HCT116 (cell line): ENCODE data around the gene S100A13. TPM values are rescaled to one million over a fixed set of nuclear protein-coding genes. Genes with fewer than 3 reads are reported as not detected.

ENCODE experiments used
- ATAC-seq: fragments of 200-7000 bp; cut with Tn5 transposase; 2 replicates; pipeline ENCODE4 v1.9.1; 2020; ENCODE audit warnings: mild to moderate bottlenecking, moderate library complexity
- BruUV-seq: library from RNA; stranded (reverse); fragments of 400-500 nt; replicated peaks from 2 replicates; lab custom pipeline; 2021; lab: Mats Ljungman, UMichigan
- CTCF ChIA-PET: fragments of 300-600 bp; sonication (Branson Sonifier 250); formaldehyde crosslinking; loops from one replicate; lab custom pipeline; 2021; ENCODE audit warnings: antibody characterized with exemption; lab: Charles Lee
- POLR2A ChIA-PET: fragments of 300-600, 350-600 bp; sonication (Branson Sonifier 250); formaldehyde crosslinking; loops from one replicate; lab custom pipeline; 2021; ENCODE audit warnings: antibody characterized with exemption; lab: Charles Lee
- RAD21 ChIA-PET, 2 experiments: fragments of 300-600 bp; sonication (Branson Sonifier 250); formaldehyde crosslinking; loops; one replicate each; lab custom pipeline; 2023; ENCODE audit warnings: low total read pairs in 2 of 2; ENCODE audit not compliant: uncharacterized antibody in 2 of 2, unreplicated experiment in 2 of 2, low non-redundant PET in 1 of 2; lab: Charles Lee
- DNase-seq: peaks from one replicate; pipeline ENCODE4 v3.0.0-alpha.2; 2010; ENCODE audit warnings: low read depth, low spot score
- H2AFZ ChIP-seq: fragments of 200-600 bp; shearing (Covaris generic), sonication (generic); 2 replicates; pipeline ENCODE4 v1.6.1; 2017; ENCODE audit warnings: low read depth, mixed run types, mixed read lengths, antibody characterized with exemption, low read length; ENCODE audit not compliant: poor library complexity, severe bottlenecking
- H3K27ac ChIP-seq: 2 replicates; pipeline ENCODE4 v1.5.1; 2012; ENCODE audit warnings: low read depth, low read length
- H3K27me3 ChIP-seq: fragments of 200-600 bp; sonication (generic); 2 replicates; pipeline ENCODE4 v1.6.1; 2016; ENCODE audit warnings: mixed run types, low read length, mixed read lengths; ENCODE audit not compliant: insufficient read depth
- H3K36me3 ChIP-seq, 2 experiments: fragments of 200-500 bp in 1 of 2; fragments of 200-600 bp in 1 of 2; sonication (Bioruptor generic) in 1 of 2; sonication (generic) in 1 of 2; 2 replicates each; pipeline versions ENCODE4 v1.5.1 to v1.6.1; 2014 to 2016; ENCODE audit warnings: low read length in 2 of 2, inconsistent platforms in 1 of 2, mixed read lengths in 1 of 2, mixed run types in 1 of 2; ENCODE audit not compliant: insufficient read depth in 2 of 2, control insufficient read depth in 1 of 2
- H3K4me1 ChIP-seq, 2 experiments: fragments of 200-600 bp in 1 of 2; sonication (generic) in 1 of 2; 2 replicates each; pipeline versions ENCODE4 v1.5.1 to v1.6.1; 2012 to 2017; ENCODE audit warnings: low read length in 2 of 2, inconsistent platforms in 1 of 2, mild to moderate bottlenecking in 1 of 2, mixed read lengths in 1 of 2, mixed run types in 1 of 2, moderate library complexity in 1 of 2; ENCODE audit not compliant: insufficient read depth in 2 of 2, control insufficient read depth in 1 of 2
- H3K4me2 ChIP-seq: fragments of 200-600 bp; sonication (generic); 2 replicates; pipeline ENCODE4 v1.6.1; 2017; ENCODE audit warnings: mixed run types, low read length, mixed read lengths
- H3K4me3 ChIP-seq, 2 experiments: fragments of 200-600 bp in 1 of 2; sonication (generic) in 1 of 2; replicated peaks in 1 of 2; 2 replicates each; pipeline ENCODE4 v1.5.1; 2011 to 2016; ENCODE audit warnings: low read length in 2 of 2, control low read depth in 1 of 2, low read depth in 1 of 2, mild to moderate bottlenecking in 1 of 2, mixed read lengths in 1 of 2, mixed run types in 1 of 2
- H3K79me2 ChIP-seq: fragments of 200-600 bp; sonication (generic); 2 replicates; pipeline ENCODE4 v1.6.1; 2017; ENCODE audit warnings: mild to moderate bottlenecking, mixed run types, low read length, moderate library complexity, mixed read lengths; ENCODE audit not compliant: insufficient read depth
- H3K9ac ChIP-seq: fragments of 200-600 bp; sonication (generic); 2 replicates; pipeline ENCODE4 v1.6.1; 2016; ENCODE audit warnings: low read length, mixed read lengths
- H3K9me2 ChIP-seq: fragments of 200-600 bp; sonication (generic), shearing (Covaris generic); 2 replicates; pipeline ENCODE4 v1.6.1; 2017; ENCODE audit warnings: mixed run types, mild to moderate bottlenecking, moderate library complexity; ENCODE audit not compliant: insufficient read depth
- H3K9me3 ChIP-seq, 2 experiments: fragments of 200-500 bp in 1 of 2; fragments of 200-600 bp in 1 of 2; sonication (Bioruptor generic) in 1 of 2; sonication (generic) in 1 of 2; 2 replicates each; pipeline ENCODE4 v1.6.1; 2014 to 2017; ENCODE audit warnings: low read length in 2 of 2, mixed read lengths in 2 of 2, inconsistent platforms in 1 of 2, low read depth in 1 of 2, mild to moderate bottlenecking in 1 of 2, mixed run types in 1 of 2, moderate library complexity in 1 of 2; ENCODE audit not compliant: control insufficient read depth in 1 of 2, insufficient read depth in 1 of 2
- H4K20me1 ChIP-seq: fragments of 200-600 bp; sonication (generic), shearing (Covaris generic); 2 replicates; pipeline ENCODE4 v1.6.1; 2017; ENCODE audit warnings: mixed run types, mild to moderate bottlenecking, moderate library complexity; ENCODE audit not compliant: insufficient read depth
- CEBPB ChIP-seq: IDR thresholded peaks from 2 replicates; pipeline ENCODE4 v1.6.1; 2012; ENCODE audit warnings: low read depth
- EZH2 ChIP-seq: fragments of 200-600 bp; sonication (generic); IDR thresholded peaks from 2 replicates; pipeline ENCODE4 v1.6.1; 2017; ENCODE audit warnings: antibody characterized with exemption, mixed run types
- EZH2phosphoT487 ChIP-seq: fragments of 200-600 bp; IDR thresholded peaks from 2 replicates; pipeline ENCODE4 v1.6.1; 2018; ENCODE audit warnings: antibody characterized with exemption, borderline replicate concordance
- JUND ChIP-seq: IDR thresholded peaks from 2 replicates; pipeline ENCODE4 v1.6.1; 2012
- POLR2A ChIP-seq: IDR thresholded peaks from 2 replicates; pipeline ENCODE4 v1.7.0; 2011; ENCODE audit warnings: borderline replicate concordance; ENCODE audit not compliant: insufficient read depth, insufficient read length; ENCODE audit errors: extremely low read depth
- POLR2AphosphoS5 ChIP-seq: IDR thresholded peaks from 2 replicates; pipeline ENCODE4 v1.6.1; 2011; ENCODE audit warnings: mild to moderate bottlenecking, low read depth, low read length, moderate library complexity
- RAD21 ChIP-seq: IDR thresholded peaks from 2 replicates; pipeline ENCODE4 v1.6.1; 2012; ENCODE audit warnings: low read depth, mild to moderate bottlenecking
- TCF7L2 ChIP-seq: IDR thresholded peaks from 2 replicates; pipeline ENCODE4 v1.7.0; 2011; ENCODE audit warnings: borderline replicate concordance, inconsistent platforms; ENCODE audit not compliant: insufficient read depth, insufficient read length; ENCODE audit errors: extremely low read depth
- YY1 ChIP-seq: IDR thresholded peaks from 2 replicates; pipeline ENCODE4 v1.6.1; 2011; ENCODE audit warnings: low read length, low read depth, moderate library complexity, mild to moderate bottlenecking; ENCODE audit not compliant: insufficient replicate concordance; ENCODE audit errors: extremely low read depth
- ZNF274 ChIP-seq: fragments of 200-500 bp; sonication (Bioruptor generic); IDR thresholded peaks from 2 replicates; pipeline ENCODE4 v1.6.1; 2014; ENCODE audit warnings: mild to moderate bottlenecking, low read depth, low read length, inconsistent platforms
- intact Hi-C: fragments of 100-400 bp; cut with micrococcal nuclease; formaldehyde crosslinking; loops from 2 replicates; pipeline ENCODE4 v1.10.0; 2022
- total RNA-seq: library from RNA; stranded (reverse); gene quantifications from one replicate; pipeline ENCODE4 v1.2.1, GENCODE V29; 2021; ENCODE audit not compliant: unreplicated experiment
- TF ChIP-seq, protein P1 (sequence below): IDR thresholded peaks from 2 replicates; pipeline ENCODE4 v1.6.1; 2012
- TF ChIP-seq, protein P2 (sequence below): IDR thresholded peaks from 2 replicates; pipeline ENCODE4 v1.6.1; 2011; ENCODE audit warnings: mild to moderate bottlenecking, low read length, moderate library complexity; ENCODE audit not compliant: insufficient replicate concordance; ENCODE audit errors: extremely low read depth
- TF ChIP-seq, protein P3 (sequence below), 3 experiments: fragments of 200-600 bp in 1 of 3; sonication (generic) in 1 of 3; IDR thresholded peaks in 2 of 3; conservative IDR thresholded peaks in 1 of 3; 2 replicates each; pipeline ENCODE4 v1.5.1; 2012 to 2017; ENCODE audit warnings: low read depth in 2 of 3, low read length in 2 of 3, antibody characterized with exemption in 1 of 3, borderline replicate concordance in 1 of 3, control low read depth in 1 of 3, mild to moderate bottlenecking in 1 of 3, mixed read lengths in 1 of 3, mixed run types in 1 of 3, moderate library complexity in 1 of 3; ENCODE audit not compliant: insufficient read depth in 1 of 3

The S100A13 gene
- total RNA-seq, 1 experiment from 2014 or later = 143 TPM

DNA sequence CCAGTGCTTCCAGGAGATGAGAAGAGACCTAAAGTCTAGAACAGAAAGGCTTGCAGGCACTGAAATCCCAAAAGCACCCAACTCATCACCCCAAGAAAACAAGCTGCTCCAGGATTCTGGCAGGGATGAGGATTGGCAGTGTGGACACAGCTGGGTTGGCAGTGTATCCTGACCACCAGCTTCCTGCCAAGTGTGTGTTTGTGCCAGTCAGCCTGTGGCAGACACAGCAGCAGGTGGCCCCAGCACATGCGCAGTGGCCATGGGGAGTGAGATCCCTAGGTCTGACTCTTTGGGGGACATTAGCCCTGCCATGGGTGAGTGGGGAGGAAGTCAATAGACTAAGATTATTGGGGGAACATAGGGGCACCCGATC is 22.5 kb upstream of the S100A13 start:
- intact Hi-C loops = no loop called here
- Histone ChIP-seq H3K4me1 (peaks cover 0 to 10% of the 10 kb centered on the region in 2 experiments; a peak in 2 of 4 replicates), H3K4me3 (no peak overlapping the region)
- ATAC-seq = 0 out of 2 replicates have a peak, but pooled peaks have one; percentile 23
- POLR2A ChIA-PET = interaction anchor here (1.1 to 2.8 kb wide), 2 partner anchors 16 to 23 kb away, joined by 4 to 12 read pairs; partner anchors contain the start of genes CHTOP and S100A13
- TF ChIP-seq EZH2phosphoT487 = no peak
- no peak for TF ChIP-seq POLR2AphosphoS5
- TF ChIP-seq YY1 = no peak
- no peak for TF ChIP-seq EZH2
- no peak for TF ChIP-seq JUND
- TF ChIP-seq, all 23 proteins: peak for 0
- Histone ChIP-seq H3K4me2 (no peak overlapping the region), H4K20me1 (no peaks in the 10 kb centered on the region), H3K27me3 (no peaks in the 10 kb centered on the region), H3K9ac (no peak overlapping the region), H3K9me3 (no peaks in the 10 kb centered on the region), H3K9me2 (no peaks in the 10 kb centered on the region), H3K27ac (no peak overlapping the region), H2AFZ (no peak overlapping the region), H3K79me2 (peaks cover 3% of the 10 kb centered on the region; the same call in 1 of the 2 replicates), H3K36me3 (peaks cover 11 to 16% of the 10 kb centered on the region in 2 experiments)
- no peak for DNase-seq
- ChIA-PET RAD21 (no interaction called here), CTCF (no interaction called here)
- no TSS peak for BruUV-seq

DNA sequence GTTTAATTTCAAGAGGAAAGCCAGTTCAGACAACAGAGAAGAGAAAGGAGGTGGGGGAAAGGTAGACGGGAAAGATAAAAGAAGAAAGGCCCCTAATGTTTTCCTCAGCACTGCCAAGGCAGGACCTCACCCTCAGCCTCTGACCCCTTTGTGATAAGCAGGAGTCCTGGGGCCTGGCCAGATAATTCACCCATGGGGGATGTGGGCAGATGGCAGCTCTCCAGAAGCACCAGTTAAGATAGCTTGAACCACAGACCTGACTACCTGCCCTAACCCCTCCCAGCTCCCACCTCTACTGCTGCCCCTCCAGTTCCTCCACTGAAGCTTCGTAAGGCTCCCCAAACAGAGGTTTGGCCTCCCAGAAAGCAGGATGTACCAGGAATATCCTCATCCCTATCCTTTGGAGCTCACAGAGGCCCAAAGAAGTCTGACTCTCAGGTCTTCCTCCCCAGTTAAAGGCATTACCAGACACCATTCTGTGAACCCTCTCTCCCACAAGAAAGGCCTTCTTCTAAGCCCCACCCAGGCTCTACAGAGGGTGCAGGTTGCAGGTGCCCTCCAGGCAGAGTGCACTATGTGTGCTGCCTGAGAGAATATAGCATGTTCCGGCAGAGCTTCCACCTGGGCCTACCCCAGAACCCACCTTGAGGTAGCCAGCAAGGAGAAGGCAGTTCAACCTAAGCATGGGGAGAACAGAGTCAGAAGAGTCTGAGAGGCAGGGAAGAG is 22.0 kb upstream of the S100A13 start:
- H3K27me3 ChIP-seq = no peaks in the 10 kb centered on the region
- ChIA-PET CTCF (no interaction called here), POLR2A (interaction anchor here (1.1 to 2.8 kb wide), 2 partner anchors 15 to 22 kb away, joined by 4 to 12 read pairs; partner anchors contain the start of genes CHTOP and S100A13), RAD21 (no interaction called here)
- H3K4me3 ChIP-seq = no peak overlapping the region
- no peaks in the 10 kb centered on the region for H4K20me1 ChIP-seq
- peaks cover 0 to 10% of the 10 kb centered on the region in 2 experiments; a peak in 2 of 4 replicates for H3K4me1 ChIP-seq
- intact Hi-C loops = no loop called here
- peak; percentile 11 for ATAC-seq
- BruUV-seq = no TSS peak
- H3K36me3 ChIP-seq = peaks cover 17 to 21% of the 10 kb centered on the region in 2 experiments
- no peaks in the 10 kb centered on the region for H3K9me2 ChIP-seq
- H3K4me2 ChIP-seq = no peak overlapping the region
- no peaks in the 10 kb centered on the region for H3K9me3 ChIP-seq
- no peak overlapping the region for H3K9ac ChIP-seq
- H3K27ac ChIP-seq = no peak overlapping the region
- H2AFZ ChIP-seq = no peak overlapping the region
- no peak for DNase-seq
- TF ChIP-seq POLR2A = no peak
- TF ChIP-seq ZNF274 = no peak
- TF ChIP-seq, protein P1, sequence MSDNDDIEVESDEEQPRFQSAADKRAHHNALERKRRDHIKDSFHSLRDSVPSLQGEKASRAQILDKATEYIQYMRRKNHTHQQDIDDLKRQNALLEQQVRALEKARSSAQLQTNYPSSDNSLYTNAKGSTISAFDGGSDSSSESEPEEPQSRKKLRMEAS = no peak
- TF ChIP-seq CEBPB = no peak
- no peak for TF ChIP-seq RAD21
- TF ChIP-seq, protein P2, sequence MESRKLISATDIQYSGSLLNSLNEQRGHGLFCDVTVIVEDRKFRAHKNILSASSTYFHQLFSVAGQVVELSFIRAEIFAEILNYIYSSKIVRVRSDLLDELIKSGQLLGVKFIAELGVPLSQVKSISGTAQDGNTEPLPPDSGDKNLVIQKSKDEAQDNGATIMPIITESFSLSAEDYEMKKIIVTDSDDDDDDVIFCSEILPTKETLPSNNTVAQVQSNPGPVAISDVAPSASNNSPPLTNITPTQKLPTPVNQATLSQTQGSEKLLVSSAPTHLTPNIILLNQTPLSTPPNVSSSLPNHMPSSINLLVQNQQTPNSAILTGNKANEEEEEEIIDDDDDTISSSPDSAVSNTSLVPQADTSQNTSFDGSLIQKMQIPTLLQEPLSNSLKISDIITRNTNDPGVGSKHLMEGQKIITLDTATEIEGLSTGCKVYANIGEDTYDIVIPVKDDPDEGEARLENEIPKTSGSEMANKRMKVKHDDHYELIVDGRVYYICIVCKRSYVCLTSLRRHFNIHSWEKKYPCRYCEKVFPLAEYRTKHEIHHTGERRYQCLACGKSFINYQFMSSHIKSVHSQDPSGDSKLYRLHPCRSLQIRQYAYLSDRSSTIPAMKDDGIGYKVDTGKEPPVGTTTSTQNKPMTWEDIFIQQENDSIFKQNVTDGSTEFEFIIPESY = no peak
- no peak for TF ChIP-seq TCF7L2
- TF ChIP-seq, protein P3, sequence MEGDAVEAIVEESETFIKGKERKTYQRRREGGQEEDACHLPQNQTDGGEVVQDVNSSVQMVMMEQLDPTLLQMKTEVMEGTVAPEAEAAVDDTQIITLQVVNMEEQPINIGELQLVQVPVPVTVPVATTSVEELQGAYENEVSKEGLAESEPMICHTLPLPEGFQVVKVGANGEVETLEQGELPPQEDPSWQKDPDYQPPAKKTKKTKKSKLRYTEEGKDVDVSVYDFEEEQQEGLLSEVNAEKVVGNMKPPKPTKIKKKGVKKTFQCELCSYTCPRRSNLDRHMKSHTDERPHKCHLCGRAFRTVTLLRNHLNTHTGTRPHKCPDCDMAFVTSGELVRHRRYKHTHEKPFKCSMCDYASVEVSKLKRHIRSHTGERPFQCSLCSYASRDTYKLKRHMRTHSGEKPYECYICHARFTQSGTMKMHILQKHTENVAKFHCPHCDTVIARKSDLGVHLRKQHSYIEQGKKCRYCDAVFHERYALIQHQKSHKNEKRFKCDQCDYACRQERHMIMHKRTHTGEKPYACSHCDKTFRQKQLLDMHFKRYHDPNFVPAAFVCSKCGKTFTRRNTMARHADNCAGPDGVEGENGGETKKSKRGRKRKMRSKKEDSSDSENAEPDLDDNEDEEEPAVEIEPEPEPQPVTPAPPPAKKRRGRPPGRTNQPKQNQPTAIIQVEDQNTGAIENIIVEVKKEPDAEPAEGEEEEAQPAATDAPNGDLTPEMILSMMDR (IDR thresholded peaks at IDR 0.05 in 2 of 3, conservative IDR thresholded peaks at IDR 0.05 in 1 of 3; ENCODE audit: borderline replicate concordance in 1 of 3, insufficient read depth in 1 of 3, low read depth in 2 of 3, low read length in 2 of 3) = no peak
- peaks cover 8% of the 10 kb centered on the region; the same call in 1 of the 2 replicates for H3K79me2 ChIP-seq
